CD4-positive, alpha-beta memory T cell (primary cell): ENCODE measurements around the gene MUC7. TPM values are rescaled to one million over a fixed set of nuclear protein-coding genes. Genes with fewer than 3 reads are reported as not detected.

Experiments used
- CTCF ChIA-PET: fragments of 350-600 bp; sonication (Branson Sonifier 250); formaldehyde crosslinking; loops from one replicate; lab custom pipeline; 2021; ENCODE audit warnings: inconsistent platforms; ENCODE audit not compliant: partially characterized antibody; lab: Charles Lee
- POLR2A ChIA-PET: fragments of 350-600 bp; sonication (Branson Sonifier 250); formaldehyde crosslinking; loops from one replicate; lab custom pipeline; 2021; ENCODE audit not compliant: partially characterized antibody; lab: Charles Lee
- DNase-seq, 5 donors: peaks; one replicate each; pipeline versions ENCODE4 v3.0.0 to v3.0.0-alpha.2; 2020 to 2022; ENCODE audit warnings: mixed read lengths in 1 of 5
- H3K27ac ChIP-seq: one replicate; pipeline ENCODE4 v1.7.0; 2013; ENCODE audit warnings: low read depth, low read length
- H3K27me3 ChIP-seq: 2 replicates; pipeline ENCODE4 v1.7.0; 2013; ENCODE audit warnings: mild to moderate bottlenecking, low read length, moderate library complexity; ENCODE audit not compliant: insufficient read depth
- H3K36me3 ChIP-seq: 2 replicates; pipeline ENCODE4 v1.7.0; 2013; ENCODE audit warnings: mild to moderate bottlenecking, low read length, moderate library complexity; ENCODE audit not compliant: insufficient read depth
- H3K4me1 ChIP-seq: 2 replicates; pipeline ENCODE4 v1.7.0; 2013; ENCODE audit warnings: mild to moderate bottlenecking, low read length, moderate library complexity; ENCODE audit not compliant: insufficient read depth
- H3K4me3 ChIP-seq, 2 donors: one replicate each; pipeline ENCODE4 v1.7.0; 2013; ENCODE audit warnings: low read length in 2 of 2, mild to moderate bottlenecking in 1 of 2
- H3K9me3 ChIP-seq, 2 donors: one replicate each; pipeline ENCODE4 v1.7.0; 2013; ENCODE audit warnings: low read length in 2 of 2, control low read depth in 1 of 2; ENCODE audit not compliant: control insufficient read depth in 1 of 2
- H3K27ac Mint-ChIP-seq, 7 donors: one replicate each; pipeline ENCODE4 v1.8.0; 2020 to 2021; ENCODE audit warnings: mixed read lengths in 7 of 7, mild to moderate bottlenecking in 6 of 7, inconsistent platforms in 3 of 7, moderate library complexity in 3 of 7
- H3K27me3 Mint-ChIP-seq, 2 donors: one replicate each; pipeline ENCODE4 v1.8.0; 2020 to 2021; ENCODE audit warnings: mixed read lengths in 2 of 2
- H3K36me3 Mint-ChIP-seq, 2 donors: one replicate each; pipeline ENCODE4 v1.8.0; 2020 to 2021; ENCODE audit warnings: mixed read lengths in 2 of 2, inconsistent platforms in 1 of 2, mild to moderate bottlenecking in 1 of 2
- H3K4me1 Mint-ChIP-seq, 4 donors: one replicate each; pipeline ENCODE4 v1.8.0; 2020 to 2021; ENCODE audit warnings: mixed read lengths in 4 of 4, mild to moderate bottlenecking in 1 of 4
- H3K4me3 Mint-ChIP-seq, 8 donors: one replicate each; pipeline ENCODE4 v1.8.0; 2020 to 2021; ENCODE audit warnings: mixed read lengths in 8 of 8, mild to moderate bottlenecking in 7 of 8, moderate library complexity in 6 of 8, inconsistent platforms in 3 of 8
- H3K9me3 Mint-ChIP-seq, 8 donors: one replicate each; pipeline ENCODE4 v1.8.0; 2020 to 2021; ENCODE audit warnings: mixed read lengths in 8 of 8, mild to moderate bottlenecking in 5 of 8, inconsistent platforms in 3 of 8, moderate library complexity in 1 of 8
- intact Hi-C: fragments of 100-400 bp; cut with micrococcal nuclease; formaldehyde crosslinking; loops from one replicate; pipeline ENCODE4 v1.15.1; 2023
- polyA plus RNA-seq, 2 donors: library from polyadenylated mRNA; unstranded; fragments of 300-500 nt; fragmentation: Illumina TruSeq; gene quantifications; one replicate each; pipeline ENCODE4 v1.2.3, GENCODE V29; 2021
- total RNA-seq, 2 experiments: library from RNA; stranded (reverse); gene quantifications; one replicate each; pipeline ENCODE4 v1.2.3, GENCODE V29; 2021

Gene MUC7
- total and polyA plus RNA-seq, 4 experiments from 2014 or later = not detected

DNA sequence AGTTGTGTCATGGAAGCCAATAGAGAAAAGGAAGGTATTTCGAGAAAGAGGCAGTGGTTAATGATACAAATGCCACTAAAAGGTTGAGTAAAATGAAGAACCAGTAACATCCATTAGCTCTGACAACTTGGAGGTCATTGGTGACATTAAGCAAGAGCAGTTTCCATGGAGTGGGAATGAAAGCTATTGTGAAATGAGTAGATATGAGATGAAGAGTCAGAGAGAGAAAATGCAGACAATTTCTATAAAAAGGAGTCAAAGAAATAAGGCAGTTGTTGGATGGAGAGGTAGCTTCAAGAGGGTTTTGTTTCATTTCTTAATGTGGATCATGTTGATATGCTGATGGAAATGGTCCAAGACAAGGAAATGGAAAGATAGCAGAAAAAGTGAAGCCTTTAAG, 36.8 kb downstream of the MUC7 start:
- intact Hi-C loops = loop anchor here (10.0 kb wide), 1 partner anchor 1194 kb away; no protein-coding TSS in a partner anchor
- Mint-ChIP-seq H3K36me3 (no peaks in the 10 kb centered on the region), H3K4me3 (no peak overlapping the region), H3K27me3 (peaks cover 0 to 7% of the 10 kb centered on the region in 2 donors), H3K9me3 (no peaks in the 10 kb centered on the region), H3K27ac (no peak overlapping the region), H3K4me1 (no peaks in the 10 kb centered on the region)
- ChIA-PET CTCF (interaction anchor here (1.0 kb wide), 1 partner anchor 26 kb away, joined by 3 read pairs; no protein-coding TSS in a partner anchor), POLR2A (no interaction called here)
- Histone ChIP-seq H3K4me3 (no peak overlapping the region), H3K27ac (no peak overlapping the region), H3K36me3 (no peaks in the 10 kb centered on the region), H3K4me1 (no peaks in the 10 kb centered on the region), H3K9me3 (no peaks in the 10 kb centered on the region), H3K27me3 (no peaks in the 10 kb centered on the region)
- DNase-seq = no peak

DNA sequence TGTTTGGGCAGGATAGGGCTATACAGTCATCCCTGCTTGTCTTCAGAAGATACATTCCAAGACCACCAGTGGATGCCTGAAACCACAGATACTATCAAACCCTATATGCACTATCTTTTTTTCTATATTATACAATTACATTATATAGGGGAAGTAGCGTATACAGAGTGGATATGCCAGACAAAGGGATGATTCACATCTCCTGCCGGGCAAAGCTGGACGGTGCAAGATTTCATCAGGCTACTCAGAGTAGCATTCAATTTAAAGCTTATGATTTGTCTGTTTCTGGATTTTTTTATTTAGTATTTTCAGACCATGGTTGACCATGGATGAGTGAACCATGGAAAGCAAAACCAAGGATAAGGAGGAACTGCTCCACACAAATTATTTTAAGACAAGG, 39.4 kb downstream of the MUC7 start:
- H3K27ac ChIP-seq = no peak overlapping the region
- Mint-ChIP-seq H3K4me3 (no peak overlapping the region), H3K4me1 (no peaks in the 10 kb centered on the region), H3K27ac (no peak overlapping the region), H3K27me3 (peaks cover 1 to 9% of the 10 kb centered on the region in 2 donors), H3K9me3 (no peaks in the 10 kb centered on the region), H3K36me3 (no peaks in the 10 kb centered on the region)
- no peaks in the 10 kb centered on the region for H3K9me3 ChIP-seq
- no peak overlapping the region for H3K4me3 ChIP-seq
- H3K27me3 ChIP-seq = no peaks in the 10 kb centered on the region
- POLR2A ChIA-PET = no interaction called here
- intact Hi-C loops = no loop called here
- CTCF ChIA-PET = no interaction called here
- no peak for DNase-seq
- H3K4me1 ChIP-seq = no peaks in the 10 kb centered on the region
- H3K36me3 ChIP-seq = no peaks in the 10 kb centered on the region

DNA sequence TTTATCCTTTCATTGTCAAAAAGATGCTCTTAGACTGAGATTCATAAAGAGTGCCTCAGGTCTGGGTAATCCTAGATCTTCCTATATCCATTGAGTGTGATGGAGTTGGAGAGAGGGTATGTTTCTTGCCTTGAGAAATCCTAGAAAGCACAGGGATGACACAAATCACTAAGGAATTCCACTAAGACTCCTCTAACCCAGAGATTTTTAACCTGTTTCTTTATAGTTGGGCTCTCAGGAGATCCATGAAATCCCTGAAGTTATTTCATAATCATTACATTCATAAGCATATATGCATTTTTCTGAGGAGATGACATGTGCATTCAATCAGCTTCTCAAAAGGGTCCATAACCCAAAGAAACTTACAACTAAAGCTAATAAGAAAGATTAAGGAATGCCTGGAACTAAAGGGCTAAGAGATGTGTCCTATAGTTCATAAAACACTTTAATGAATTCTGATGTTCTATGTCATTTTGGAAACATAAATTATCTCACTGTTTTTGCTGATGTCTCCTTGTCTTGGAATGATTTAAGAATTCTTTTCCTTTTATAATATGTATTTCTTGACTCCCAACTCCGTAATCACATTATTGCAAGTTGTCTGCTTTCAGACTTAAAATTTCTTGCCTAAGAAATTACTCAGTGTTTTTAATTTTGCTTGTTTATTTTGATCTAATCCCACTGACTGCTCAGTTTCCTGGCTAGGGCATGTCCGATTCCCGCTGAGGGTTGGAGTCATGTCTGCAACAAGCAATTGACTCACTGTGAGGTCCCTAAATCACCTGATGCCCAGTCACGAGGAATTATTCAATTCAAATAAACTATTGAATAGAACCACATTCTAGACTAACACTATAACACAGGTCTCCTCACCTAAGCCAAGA, 43.6 kb downstream of the MUC7 start:
- intact Hi-C loops = no loop called here
- H3K4me3 ChIP-seq = no peak overlapping the region
- no peaks in the 10 kb centered on the region for H3K9me3 Mint-ChIP-seq
- no peaks in the 10 kb centered on the region for H3K36me3 Mint-ChIP-seq
- H3K4me3 Mint-ChIP-seq = no peak overlapping the region
- ChIA-PET CTCF (no interaction called here), POLR2A (no interaction called here)
- no peaks in the 10 kb centered on the region for H3K36me3 ChIP-seq
- no peak overlapping the region for H3K27ac ChIP-seq
- H3K27ac Mint-ChIP-seq = no peak overlapping the region
- H3K9me3 ChIP-seq = no peaks in the 10 kb centered on the region
- H3K4me1 Mint-ChIP-seq = no peaks in the 10 kb centered on the region
- peaks cover 4 to 9% of the 10 kb centered on the region in 2 donors for H3K27me3 Mint-ChIP-seq
- H3K27me3 ChIP-seq = no peaks in the 10 kb centered on the region
- no peaks in the 10 kb centered on the region for H3K4me1 ChIP-seq
- no peak for DNase-seq

- Histone ChIP-seq H3K27ac (no peak within 1 kb of the TSS), H3K9me3 (no peaks in the 10 kb centered on the region), H3K4me3 (no peak within 1 kb of the TSS), H3K4me1 (no peaks in the 10 kb centered on the region), H3K27me3 (no peaks in the 10 kb centered on the region), H3K36me3 (no peaks in the 10 kb centered on the region)
- Mint-ChIP-seq H3K27ac (no peak within 1 kb of the TSS), H3K36me3 (no peaks in the 10 kb centered on the region), H3K27me3 (peaks cover 6 to 7% of the 10 kb centered on the region in 2 donors), H3K4me3 (no peak within 1 kb of the TSS), H3K9me3 (no peaks in the 10 kb centered on the region), H3K4me1 (no peaks in the 10 kb centered on the region)
- intact Hi-C loops = no loop called here
- ChIA-PET CTCF (no interaction called here), POLR2A (no interaction called here)
- no peak for DNase-seq
Measured at GRCh38 chr4:70518269-70518668, 46.3 kb downstream of the MUC7 start, which contains the start of gene AMTN. AMTN (plus strand) TSS chr4:70518569; CDS start chr4:70518778, 209 bp downstream.

DNA sequence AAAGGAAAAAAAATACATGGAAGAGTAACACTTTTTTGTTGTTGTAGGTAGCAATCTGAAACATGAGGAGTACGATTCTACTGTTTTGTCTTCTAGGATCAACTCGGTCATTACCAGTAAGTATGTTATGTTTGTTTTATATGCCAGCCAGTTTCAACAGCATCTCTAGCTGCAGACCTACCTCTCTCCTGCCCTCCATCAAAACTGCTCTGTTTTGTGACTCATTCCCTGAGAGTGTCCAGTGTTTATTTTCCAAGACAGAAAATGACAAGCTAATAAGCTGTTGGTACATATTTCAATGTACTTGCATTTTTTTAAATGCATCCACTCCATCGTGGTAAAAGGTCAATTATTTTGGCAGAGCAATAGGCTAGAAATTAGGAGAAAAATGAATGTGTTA, 46.7 kb downstream of the MUC7 start:
- intact Hi-C loops = no loop called here
- H3K27me3 Mint-ChIP-seq = peaks cover 3 to 6% of the 10 kb centered on the region in 2 donors
- Histone ChIP-seq H3K27me3 (no peaks in the 10 kb centered on the region), H3K4me3 (no peak overlapping the region), H3K36me3 (no peaks in the 10 kb centered on the region), H3K4me1 (no peaks in the 10 kb centered on the region), H3K9me3 (no peaks in the 10 kb centered on the region), H3K27ac (no peak overlapping the region)
- H3K4me3 Mint-ChIP-seq = no peak overlapping the region
- no peak overlapping the region for H3K27ac Mint-ChIP-seq
- no peaks in the 10 kb centered on the region for H3K4me1 Mint-ChIP-seq
- H3K36me3 Mint-ChIP-seq = no peaks in the 10 kb centered on the region
- ChIA-PET CTCF (no interaction called here), POLR2A (no interaction called here)
- DNase-seq = no peak
- H3K9me3 Mint-ChIP-seq = no peaks in the 10 kb centered on the region

- Mint-ChIP-seq H3K27ac (no peak overlapping the region), H3K4me1 (no peaks in the 10 kb centered on the region), H3K4me3 (no peak overlapping the region), H3K9me3 (no peaks in the 10 kb centered on the region), H3K27me3 (peaks cover 2 to 4% of the 10 kb centered on the region in 2 donors), H3K36me3 (no peaks in the 10 kb centered on the region)
- Histone ChIP-seq H3K36me3 (no peaks in the 10 kb centered on the region), H3K9me3 (no peaks in the 10 kb centered on the region), H3K4me3 (no peak overlapping the region), H3K4me1 (no peaks in the 10 kb centered on the region), H3K27me3 (no peaks in the 10 kb centered on the region), H3K27ac (no peak overlapping the region)
- POLR2A ChIA-PET = no interaction called here
- intact Hi-C loops = no loop called here
- DNase-seq = no peak
- CTCF ChIA-PET = no interaction called here
Measured at GRCh38 chr4:70522626-70523025, 50.6 kb downstream of the MUC7 start.

GRCh38 chr4:70530997-70531396, 59.0 kb downstream of the MUC7 start:
- no peaks in the 10 kb centered on the region for H3K27me3 ChIP-seq
- H3K4me1 ChIP-seq = no peaks in the 10 kb centered on the region
- Mint-ChIP-seq H3K4me3 (no peak overlapping the region), H3K9me3 (no peaks in the 10 kb centered on the region), H3K36me3 (no peaks in the 10 kb centered on the region), H3K27ac (no peak overlapping the region), H3K27me3 (peaks cover 8 to 9% of the 10 kb centered on the region in 2 donors), H3K4me1 (no peaks in the 10 kb centered on the region)
- H3K36me3 ChIP-seq = no peaks in the 10 kb centered on the region
- no peak for DNase-seq
- ChIA-PET POLR2A (no interaction called here), CTCF (no interaction called here)
- intact Hi-C loops = no loop called here
- no peaks in the 10 kb centered on the region for H3K9me3 ChIP-seq
- no peak overlapping the region for H3K27ac ChIP-seq
- H3K4me3 ChIP-seq = no peak overlapping the region
